Transverse colon (tissue), 4 donors: ENCODE measurements around the gene STK39.

Source experiments
- EP300 ChIP-seq: sonication (generic); formaldehyde crosslinking; IDR thresholded peaks from one replicate; pipeline ENCODE4 v1.6.1; 2017; ENCODE audit warnings: antibody characterized with exemption, low read depth
- POLR2A ChIP-seq: fragments of 450-650 bp; IDR thresholded peaks from one replicate; pipeline ENCODE4 v1.6.1; 2016; ENCODE audit warnings: antibody characterized with exemption, mild to moderate bottlenecking, moderate library complexity
- POLR2AphosphoS5 ChIP-seq, 3 donors: sonication (generic); formaldehyde crosslinking; IDR thresholded peaks; one replicate each; pipeline ENCODE4 v1.6.1; 2016; ENCODE audit warnings: antibody characterized with exemption in 3 of 3
- TF ChIP-seq, protein P1 (sequence below), 5 experiments: fragments of 200-600 bp in 3 of 5; fragments of 450-650 bp in 2 of 5; sonication (generic) in 3 of 5; IDR thresholded peaks; 1 replicate in 2 of 5; 2 replicates in 3 of 5; pipeline ENCODE4 v1.5.1; 2016 to 2017; ENCODE audit warnings: antibody characterized with exemption in 5 of 5, inconsistent platforms in 3 of 5, mild to moderate bottlenecking in 2 of 5, moderate library complexity in 1 of 5

DNA sequence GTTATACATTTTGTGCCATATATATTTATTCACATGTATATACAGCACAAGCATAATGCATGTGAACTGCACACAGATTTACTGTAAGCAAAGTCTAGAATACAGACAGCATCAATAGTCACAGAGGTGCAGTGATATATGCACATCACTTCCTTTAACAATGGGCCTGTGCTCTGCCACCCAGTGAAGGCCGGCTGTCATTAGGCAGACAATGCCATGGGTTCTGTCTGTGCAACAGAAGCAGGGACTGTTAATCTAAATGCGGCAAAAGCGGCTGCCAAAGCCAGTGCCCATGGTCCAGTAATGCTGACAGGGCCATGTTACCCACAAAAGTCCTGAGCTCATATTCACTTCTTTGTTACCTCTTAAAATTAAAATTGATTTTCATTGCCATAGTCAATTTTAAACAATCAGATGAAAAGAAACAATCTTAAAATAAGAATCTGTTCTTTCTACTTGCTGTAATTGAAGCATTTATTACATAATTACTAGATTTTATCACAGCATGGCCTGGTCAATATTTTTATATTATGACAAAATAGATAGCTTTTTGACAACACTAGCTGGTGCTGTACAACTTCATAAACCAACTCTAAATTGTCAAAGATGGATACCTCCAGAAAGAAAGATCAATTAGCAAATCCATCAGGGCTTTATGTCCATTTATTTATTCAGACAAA, 232.0 kb downstream of the STK39 start:
- TF ChIP-seq, protein P1, sequence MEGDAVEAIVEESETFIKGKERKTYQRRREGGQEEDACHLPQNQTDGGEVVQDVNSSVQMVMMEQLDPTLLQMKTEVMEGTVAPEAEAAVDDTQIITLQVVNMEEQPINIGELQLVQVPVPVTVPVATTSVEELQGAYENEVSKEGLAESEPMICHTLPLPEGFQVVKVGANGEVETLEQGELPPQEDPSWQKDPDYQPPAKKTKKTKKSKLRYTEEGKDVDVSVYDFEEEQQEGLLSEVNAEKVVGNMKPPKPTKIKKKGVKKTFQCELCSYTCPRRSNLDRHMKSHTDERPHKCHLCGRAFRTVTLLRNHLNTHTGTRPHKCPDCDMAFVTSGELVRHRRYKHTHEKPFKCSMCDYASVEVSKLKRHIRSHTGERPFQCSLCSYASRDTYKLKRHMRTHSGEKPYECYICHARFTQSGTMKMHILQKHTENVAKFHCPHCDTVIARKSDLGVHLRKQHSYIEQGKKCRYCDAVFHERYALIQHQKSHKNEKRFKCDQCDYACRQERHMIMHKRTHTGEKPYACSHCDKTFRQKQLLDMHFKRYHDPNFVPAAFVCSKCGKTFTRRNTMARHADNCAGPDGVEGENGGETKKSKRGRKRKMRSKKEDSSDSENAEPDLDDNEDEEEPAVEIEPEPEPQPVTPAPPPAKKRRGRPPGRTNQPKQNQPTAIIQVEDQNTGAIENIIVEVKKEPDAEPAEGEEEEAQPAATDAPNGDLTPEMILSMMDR (IDR thresholded peaks at IDR 0.05) = no peak
- no peak for TF ChIP-seq POLR2A
- no peak for TF ChIP-seq EP300
- TF ChIP-seq POLR2AphosphoS5 (IDR thresholded peaks at IDR 0.05) = no peak
